ENCODE measurements around the gene MAFF.
A peak's percentile ranks its signal among the peaks of the same experiment; 100 is the strongest.
"Not testable (repeated sequence)": the region's sequence is repeated elsewhere in the genome, so short reads cannot be mapped to it uniquely, and the experiment has no call there.

Gene MAFF

GRCh38 chr22:38223289-38223960 lies 21.6 kb downstream of the MAFF start:
- no peak for DNase-seq (ENCODE audit: low spot score)

GRCh38 chr22:38226853-38227649 lies 25.3 kb downstream of the MAFF start:
- no peak for DNase-seq (ENCODE audit: low spot score)

- no peak for DNase-seq (ENCODE audit: low spot score)
These were observed 26.6 kb downstream of the MAFF start for GRCh38 chr22:38228326-38228872.

- DNase-seq (ENCODE audit: low spot score): peak; percentile 59
These were observed 27.3 kb downstream of the MAFF start for GRCh38 chr22:38228873-38229740.

- no peak for DNase-seq (ENCODE audit: low spot score)
These were observed 28.5 kb downstream of the MAFF start for GRCh38 chr22:38230108-38230825.

- no peak for DNase-seq (ENCODE audit: low spot score)
These were observed 29.1 kb downstream of the MAFF start for GRCh38 chr22:38230916-38231315.

- no peak for DNase-seq (ENCODE audit: low spot score)
These were observed 30.4 kb downstream of the MAFF start for GRCh38 chr22:38232196-38232595.

- no peak for DNase-seq (ENCODE audit: low spot score)
These were observed 31.6 kb downstream of the MAFF start for GRCh38 chr22:38233427-38233826.

GRCh38 chr22:38233856-38234255 lies 32.1 kb downstream of the MAFF start:
- not testable (repeated sequence) for DNase-seq (ENCODE audit: low spot score)

- no peak for DNase-seq (ENCODE audit: low spot score)
These were observed 33.6 kb downstream of the MAFF start for GRCh38 chr22:38235240-38235850.

GRCh38 chr22:38236786-38237185 lies 35.0 kb downstream of the MAFF start:
- DNase-seq (ENCODE audit: low spot score): no peak

GRCh38 chr22:38238519-38239071 lies 36.8 kb downstream of the MAFF start:
- peak; percentile 63 for DNase-seq (ENCODE audit: low spot score)

GRCh38 chr22:38239101-38239761 lies 37.4 kb downstream of the MAFF start:
- DNase-seq (ENCODE audit: low spot score): peak; percentile 92

GRCh38 chr22:38240734-38241252 lies 39.0 kb downstream of the MAFF start:
- peak; percentile 54 for DNase-seq (ENCODE audit: low spot score)

GRCh38 chr22:38243007-38243765 lies 41.4 kb downstream of the MAFF start:
- peak; percentile 56 for DNase-seq (ENCODE audit: low spot score)

GRCh38 chr22:38244106-38244505 lies 42.3 kb downstream of the MAFF start:
- no peak for DNase-seq (ENCODE audit: low spot score)

GRCh38 chr22:38246046-38246658 lies 44.4 kb downstream of the MAFF start:
- DNase-seq (ENCODE audit: low spot score): no peak

GRCh38 chr22:38246692-38247091 lies 44.9 kb downstream of the MAFF start:
- no peak for DNase-seq (ENCODE audit: low spot score)

- no peak for DNase-seq (ENCODE audit: low spot score)
These were observed 45.9 kb downstream of the MAFF start for GRCh38 chr22:38247713-38248112.
